HG03432 (cell line): ENCODE results near the gene AP2A2.
"Not testable (repeated sequence)": the region's sequence is repeated elsewhere in the genome, so short reads cannot be mapped to it uniquely, and the experiment has no call there.

Experiments
- ATAC-seq: cut with Tn5 transposase; IDR thresholded peaks from one replicate; pipeline ENCODE4 v1.9.1; 2021; ENCODE audit warnings: mild to moderate bottlenecking, moderate library complexity; ENCODE audit not compliant: unreplicated experiment

The AP2A2 gene

DNA sequence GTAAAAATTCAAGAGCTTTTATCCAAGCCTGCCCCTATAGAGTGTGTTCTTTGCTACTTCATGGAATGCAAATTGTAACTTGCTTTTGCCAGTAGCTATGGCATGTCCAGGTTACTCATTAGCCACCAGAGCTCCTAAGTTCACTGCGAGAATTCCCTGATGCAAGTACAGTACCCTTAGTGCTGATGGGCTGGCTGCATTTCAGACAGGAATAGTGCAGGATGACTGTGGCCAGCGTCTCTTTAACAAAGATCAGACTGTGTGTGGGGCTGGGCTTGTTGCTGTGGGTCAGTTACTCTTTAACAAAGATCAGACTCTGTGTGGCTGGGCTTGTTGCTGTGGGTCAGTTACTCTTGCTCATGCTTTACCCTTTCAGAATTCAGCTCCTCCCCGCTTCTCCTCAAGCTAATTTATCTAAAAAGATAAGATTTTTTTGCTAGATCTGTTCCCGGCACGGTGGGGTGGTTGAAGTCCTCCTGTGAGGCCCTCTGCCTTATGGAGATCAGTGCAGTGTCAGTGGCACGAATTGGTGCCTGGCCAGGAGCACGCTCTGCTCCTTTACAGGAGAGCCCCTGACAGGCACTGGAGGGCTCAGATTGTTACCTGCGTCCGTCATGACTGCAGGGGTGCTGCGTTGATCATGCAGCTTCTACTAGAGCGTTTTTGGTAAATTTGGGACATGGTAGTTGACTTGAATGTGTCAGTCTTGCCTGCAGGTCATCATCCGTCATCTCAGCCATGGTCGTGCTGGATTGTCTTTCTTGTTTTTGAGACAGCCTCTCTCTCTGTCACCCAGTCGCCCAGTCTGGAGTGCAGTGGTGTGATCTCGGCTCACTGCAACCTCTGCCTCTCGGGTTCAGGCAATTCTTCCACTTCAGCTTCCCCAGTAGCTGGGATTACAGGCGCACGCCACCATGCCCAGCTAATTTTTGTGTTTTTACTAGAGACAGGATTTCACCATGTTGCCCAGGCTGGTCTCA lies 27.0 kb downstream of the AP2A2 start:
- no peak for ATAC-seq

GRCh38 chr11:953512-953911 lies 27.8 kb downstream of the AP2A2 start:
- no peak for ATAC-seq

DNA sequence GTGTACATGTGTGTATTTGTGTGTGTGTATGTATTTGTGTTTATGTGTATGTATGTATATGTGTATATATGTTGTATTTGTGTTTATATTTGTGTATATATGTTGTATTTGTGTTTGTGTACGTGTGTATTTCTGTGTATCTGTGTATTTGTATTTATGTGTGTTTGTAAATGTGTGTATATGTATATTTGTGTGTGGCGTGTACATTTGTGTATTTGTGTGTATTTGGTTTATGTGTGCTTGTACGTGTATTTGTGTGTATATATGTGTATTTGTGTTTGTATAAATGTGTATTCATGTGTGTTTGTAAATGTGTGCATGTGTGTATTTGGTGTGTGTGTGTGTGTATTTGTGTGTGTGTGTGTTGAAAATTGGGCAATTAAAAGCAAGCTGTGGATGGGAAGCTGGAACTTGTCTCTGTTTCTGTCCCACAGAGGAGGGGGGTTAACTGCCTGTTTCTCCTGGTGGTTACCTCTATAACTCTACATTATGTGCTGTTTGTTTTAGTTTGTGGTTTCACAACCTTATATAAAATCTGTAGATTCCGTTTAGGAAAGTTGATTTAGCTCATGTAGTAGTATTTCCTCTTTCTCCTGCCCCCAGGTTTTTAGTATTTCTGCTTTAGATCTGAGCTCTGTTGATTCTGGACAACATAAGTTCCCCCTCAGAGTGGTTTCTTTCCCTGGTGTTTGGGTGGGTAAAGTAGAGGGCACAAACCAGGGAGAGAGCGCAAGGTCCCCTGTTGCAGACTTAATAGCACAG lies 28.9 kb downstream of the AP2A2 start:
- ATAC-seq: no peak

DNA sequence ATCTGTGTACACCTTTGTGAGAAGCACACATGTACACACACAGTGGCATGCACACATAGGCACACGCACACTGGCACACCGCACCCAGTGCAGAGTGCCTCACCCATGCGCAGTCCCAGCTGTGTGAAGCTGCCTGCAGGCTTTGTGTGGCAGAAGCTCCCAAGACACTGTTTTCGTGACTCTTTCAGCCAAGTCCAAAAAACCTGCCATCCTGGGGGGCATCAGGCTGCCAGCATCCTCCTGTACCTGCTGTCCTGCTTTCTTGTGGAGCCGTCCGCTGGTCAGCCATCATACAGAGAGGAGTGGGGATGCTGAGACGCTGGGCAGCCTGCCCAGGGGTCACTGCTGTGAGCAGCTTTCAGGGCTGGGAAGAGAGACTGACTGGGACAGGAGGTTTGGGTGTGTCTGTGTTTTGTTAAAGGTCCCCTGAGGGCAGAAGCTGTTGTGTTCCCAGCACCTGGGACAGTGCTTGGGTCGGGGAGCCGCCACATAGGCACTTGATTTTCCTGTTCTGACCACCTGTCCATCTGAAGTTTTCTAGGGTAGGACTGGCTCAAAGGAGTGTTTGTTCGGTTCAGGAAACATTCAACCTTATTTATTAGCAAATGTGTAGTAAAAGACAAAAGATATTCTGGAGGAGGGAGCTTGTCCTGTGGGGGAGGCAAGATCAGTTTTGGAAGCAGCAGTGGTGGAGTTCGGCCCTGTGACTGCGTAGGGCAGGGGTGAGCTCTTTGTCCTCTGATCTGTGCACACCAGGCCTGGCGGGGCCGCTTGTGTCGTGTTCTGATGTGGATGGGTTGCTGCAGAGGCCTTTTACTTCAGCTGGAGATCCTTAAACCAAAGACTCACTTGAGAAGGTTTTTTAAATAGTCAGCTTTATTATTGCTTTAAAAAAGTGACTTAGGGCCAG lies 29.7 kb downstream of the AP2A2 start:
- ATAC-seq: no peak

DNA sequence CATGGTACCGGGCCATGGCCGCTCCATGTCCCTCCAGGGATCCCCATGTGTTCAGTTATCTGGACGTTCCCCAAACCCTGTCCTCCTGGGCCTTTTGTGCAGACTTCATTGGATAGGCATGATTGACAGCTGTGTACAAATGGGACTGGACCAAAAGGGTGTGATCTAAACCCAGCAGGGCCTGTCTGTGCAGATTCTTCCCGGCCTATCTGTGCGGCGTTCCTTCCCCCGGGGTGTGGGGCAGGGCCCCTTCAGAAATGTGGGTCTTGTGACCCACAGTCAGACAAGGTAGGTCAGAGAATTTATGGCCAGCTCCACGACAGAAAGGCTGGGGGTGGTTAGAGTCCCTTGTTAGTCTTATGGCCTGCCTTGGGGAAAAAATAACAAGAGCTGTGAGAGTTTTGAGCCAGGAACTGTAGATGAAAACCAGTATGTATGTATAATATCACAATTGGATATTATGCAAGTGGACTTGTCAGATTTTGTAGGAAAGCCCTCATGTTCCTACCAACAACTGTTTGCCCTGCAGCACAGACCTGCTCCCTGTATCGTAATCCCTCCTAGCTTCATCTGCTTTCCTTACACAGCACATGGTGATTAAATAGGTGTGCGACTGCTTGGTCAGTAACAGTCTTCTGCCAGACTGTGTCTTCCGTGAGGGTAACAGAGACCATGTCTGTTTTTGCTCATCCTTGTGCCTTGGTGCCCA lies 31.7 kb downstream of the AP2A2 start:
- no peak for ATAC-seq

- no peak for ATAC-seq
These were observed 32.4 kb downstream of the AP2A2 start for GRCh38 chr11:958101-958500.

DNA sequence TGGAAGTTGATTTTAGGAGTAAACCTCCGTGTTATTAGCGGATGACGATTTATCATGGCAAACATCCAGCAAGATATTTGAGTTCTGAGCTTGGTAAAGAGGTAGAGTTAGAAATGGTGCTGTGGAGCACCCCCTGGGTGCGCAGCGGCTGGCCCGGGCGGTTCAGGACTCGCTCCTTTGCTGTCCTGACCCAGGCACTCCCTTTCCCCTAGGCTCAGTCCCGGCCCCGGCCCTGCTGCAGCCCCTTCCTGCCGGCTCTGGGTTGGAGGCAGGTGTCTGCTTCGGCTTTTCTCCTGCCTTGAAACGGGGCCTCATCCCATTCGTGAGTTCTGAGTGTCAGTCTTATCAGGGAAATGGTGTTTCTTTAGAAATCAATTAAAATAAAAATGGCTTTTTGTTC lies 33.4 kb downstream of the AP2A2 start:
- no peak for ATAC-seq

GRCh38 chr11:959608-960007 lies 33.9 kb downstream of the AP2A2 start:
- ATAC-seq: no peak

GRCh38 chr11:961310-961920 lies 35.7 kb downstream of the AP2A2 start:
- not testable (repeated sequence) for ATAC-seq

DNA sequence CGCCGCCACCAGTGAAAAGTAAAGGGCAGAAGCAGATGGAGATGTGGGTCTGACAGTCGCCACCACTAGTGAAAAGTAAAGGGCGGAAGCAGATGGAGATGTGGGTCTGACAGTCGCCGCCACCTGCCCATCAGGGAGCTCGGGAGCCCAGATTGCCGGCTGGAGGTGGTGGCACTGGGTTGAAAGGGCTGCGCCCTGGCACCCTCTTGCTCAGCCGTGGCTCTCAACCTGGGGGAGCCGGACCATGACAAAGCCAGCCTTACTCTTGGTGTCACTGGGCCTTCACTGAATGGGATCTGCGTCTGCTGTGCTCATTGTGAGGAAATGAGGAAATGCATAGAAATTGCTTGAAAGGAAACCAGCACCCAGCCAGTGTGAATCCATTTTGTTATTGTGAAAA lies 36.3 kb downstream of the AP2A2 start:
- ATAC-seq: no peak

DNA sequence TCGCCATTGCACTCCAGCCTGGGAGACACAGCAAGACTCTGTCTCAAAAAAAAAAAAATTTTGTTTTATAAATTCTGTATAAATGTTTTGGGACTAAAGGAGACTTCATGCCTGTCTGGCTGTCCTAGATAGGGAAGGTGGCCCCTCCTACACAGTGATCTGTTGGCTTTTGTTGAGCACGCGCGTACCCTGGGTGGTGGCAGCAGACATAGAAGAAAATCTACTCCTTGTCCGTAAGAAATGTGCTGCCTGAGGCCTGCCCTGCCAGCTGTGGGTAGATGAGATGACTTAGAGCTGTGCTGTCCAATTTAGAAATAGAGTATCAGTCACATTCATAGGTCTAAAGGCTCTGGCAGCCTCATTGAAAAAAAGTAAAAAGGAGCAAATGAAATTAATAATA lies 37.0 kb downstream of the AP2A2 start:
- ATAC-seq: no peak

GRCh38 chr11:963852-964251 lies 38.2 kb downstream of the AP2A2 start:
- no peak for ATAC-seq

DNA sequence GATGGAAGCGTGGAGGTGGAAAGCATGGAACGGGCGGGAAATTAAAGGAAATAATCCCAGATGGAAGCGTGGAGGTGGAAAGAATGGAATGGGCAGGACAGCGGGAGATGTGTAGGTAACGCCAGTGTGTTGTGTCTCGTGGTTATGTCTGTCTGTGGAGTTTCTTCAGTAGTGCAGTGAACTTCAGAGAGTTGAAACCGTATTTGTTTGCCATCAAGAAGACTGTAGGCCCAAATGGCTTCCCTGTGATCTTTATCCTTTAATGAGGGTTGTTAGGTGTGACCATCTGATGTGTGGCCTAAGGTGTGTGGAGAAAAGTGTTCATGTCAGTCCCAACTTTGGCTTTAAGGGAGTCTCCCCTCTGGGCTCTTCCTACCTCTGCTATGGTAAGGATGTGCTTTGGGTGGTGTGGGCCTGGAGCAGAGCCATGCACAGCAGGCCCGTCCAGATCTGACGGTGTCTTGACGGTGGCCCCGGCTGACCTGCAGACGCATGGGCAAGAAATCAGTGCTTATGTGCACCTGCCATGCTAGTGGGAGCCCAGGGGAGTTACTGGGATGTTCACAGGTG lies 39.6 kb downstream of the AP2A2 start:
- no peak for ATAC-seq

GRCh38 chr11:967995-968751 lies 42.5 kb downstream of the AP2A2 start:
- ATAC-seq: no peak

DNA sequence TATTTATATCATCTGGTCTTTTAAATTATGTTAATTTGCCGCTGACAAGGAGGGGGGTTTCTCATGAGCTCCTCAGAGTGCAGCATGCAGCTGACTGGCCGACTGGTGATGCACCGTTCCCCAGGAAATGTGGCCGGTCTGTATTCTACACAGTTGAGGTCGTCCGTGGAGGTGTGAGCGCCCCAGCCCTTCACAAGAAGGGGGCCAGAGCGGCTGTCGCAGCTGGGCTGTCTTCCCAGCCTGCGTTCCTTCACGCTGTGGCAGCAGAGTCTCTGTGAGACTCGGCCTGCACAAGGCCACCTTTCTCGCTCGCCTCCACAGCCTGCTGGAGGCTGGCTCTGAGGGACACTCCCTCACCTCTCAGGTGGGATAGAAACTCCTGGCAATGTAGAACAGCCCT lies 43.2 kb downstream of the AP2A2 start:
- ATAC-seq: no peak

GRCh38 chr11:969651-970205 lies 44.1 kb downstream of the AP2A2 start:
- ATAC-seq: no peak

GRCh38 chr11:970319-970871 lies 44.7 kb downstream of the AP2A2 start:
- ATAC-seq: no peak

GRCh38 chr11:971092-971690 lies 45.5 kb downstream of the AP2A2 start:
- ATAC-seq: no peak
